HEK293 (cell line): Measurements from ENCODE around the gene POLN.

ENCODE experiments used
- CTCF ChIA-PET: fragments of 350-600 bp; formaldehyde crosslinking; extraction: SDS; loops from one replicate; lab custom pipeline; 2021; ENCODE audit warnings: antibody characterized with exemption; lab: Yijun Ruan, JAX
- POLR2A ChIA-PET: fragments of 300-600 bp; formaldehyde crosslinking; extraction: SDS; loops from one replicate; lab custom pipeline; 2020; ENCODE audit warnings: antibody characterized with exemption, inconsistent platforms; lab: Yijun Ruan, JAX
- H3K27ac ChIP-seq: fragments of 200-500 bp; sonication (Bioruptor generic); 2 replicates; pipeline ENCODE4 v1.5.1; 2014; ENCODE audit warnings: low read depth, low read length, control low read depth, inconsistent platforms; ENCODE audit errors: extremely low read depth
- H3K36me3 ChIP-seq, 2 experiments: fragments of 200-500 bp in 1 of 2; sonication (Bioruptor generic) in 1 of 2; 1 replicate in 1 of 2; 2 replicates in 1 of 2; pipeline ENCODE4 v1.5.1; 2014 to 2017; ENCODE audit warnings: inconsistent platforms in 2 of 2, low read length in 2 of 2; ENCODE audit not compliant: control insufficient read depth in 2 of 2, insufficient read depth in 1 of 2
- H3K4me1 ChIP-seq: fragments of 200-500 bp; sonication (Bioruptor generic); 2 replicates; pipeline ENCODE4 v1.5.1; 2014; ENCODE audit warnings: mild to moderate bottlenecking, low read length, inconsistent platforms; ENCODE audit not compliant: control insufficient read depth, insufficient read depth
- H3K4me3 ChIP-seq: 2 replicates; pipeline ENCODE4 v1.5.1; 2011; ENCODE audit warnings: low read depth, mild to moderate bottlenecking, control low read depth, low read length, moderate library complexity
- H3K9me3 ChIP-seq: fragments of 200-500 bp; sonication (Bioruptor generic); 2 replicates; pipeline ENCODE4 v1.5.1; 2014; ENCODE audit warnings: low read depth, low read length, inconsistent platforms; ENCODE audit not compliant: control insufficient read depth, insufficient read depth
- GLIS1 ChIP-seq: fragments of 450-650 bp; formaldehyde crosslinking; IDR thresholded peaks from 2 replicates; pipeline ENCODE4 v1.5.1; 2016; ENCODE audit warnings: missing biosample characterization, missing genetic modification characterization
- GLIS2 ChIP-seq: fragments of 450-650 bp; formaldehyde crosslinking; IDR thresholded peaks from 2 replicates; pipeline ENCODE4 v1.5.1; 2016; ENCODE audit warnings: missing biosample characterization, missing genetic modification characterization
- KLF1 ChIP-seq: fragments of 450-650 bp; formaldehyde crosslinking; IDR thresholded peaks from 2 replicates; pipeline ENCODE4 v1.5.1; 2016; ENCODE audit warnings: missing biosample characterization, missing genetic modification characterization
- KLF16 ChIP-seq: fragments of 450-650 bp; formaldehyde crosslinking; IDR thresholded peaks from 2 replicates; pipeline ENCODE4 v1.5.1; 2017; ENCODE audit warnings: missing biosample characterization, missing genetic modification characterization
- PRDM1 ChIP-seq: fragments of 450-650 bp; formaldehyde crosslinking; IDR thresholded peaks from 2 replicates; pipeline ENCODE4; 2016; ENCODE audit warnings: missing biosample characterization, missing genetic modification characterization
- ZBTB1 ChIP-seq: fragments of 450-650 bp; formaldehyde crosslinking; IDR thresholded peaks from 2 replicates; pipeline ENCODE4 v1.5.1; 2016; ENCODE audit warnings: missing biosample characterization, missing genetic modification characterization
- ZBTB7A ChIP-seq: fragments of 450-650 bp; formaldehyde crosslinking; IDR thresholded peaks from 2 replicates; pipeline ENCODE4 v1.5.1; 2016; ENCODE audit warnings: low read depth, missing biosample characterization, missing genetic modification characterization
- ZBTB8A ChIP-seq: fragments of 450-650 bp; formaldehyde crosslinking; IDR thresholded peaks from 2 replicates; pipeline ENCODE4 v1.5.1; 2016; ENCODE audit warnings: missing biosample characterization, missing genetic modification characterization
- ZIC2 ChIP-seq: fragments of 450-650 bp; formaldehyde crosslinking; IDR thresholded peaks from 2 replicates; pipeline ENCODE4 v1.5.1; 2016; ENCODE audit warnings: missing biosample characterization, missing genetic modification characterization
- ZNF132 ChIP-seq: fragments of 450-650 bp; formaldehyde crosslinking; IDR thresholded peaks from 2 replicates; pipeline ENCODE4 v1.5.1; 2017; ENCODE audit warnings: missing biosample characterization, missing genetic modification characterization, borderline replicate concordance
- ZNF335 ChIP-seq: fragments of 450-650 bp; formaldehyde crosslinking; conservative IDR thresholded peaks from 2 replicates; pipeline ENCODE4 v1.5.1; 2016; ENCODE audit warnings: missing biosample characterization, missing genetic modification characterization
- ZNF394 ChIP-seq: fragments of 450-650 bp; formaldehyde crosslinking; IDR thresholded peaks from 2 replicates; pipeline ENCODE4 v1.5.1; 2016; ENCODE audit warnings: missing biosample characterization, missing genetic modification characterization, mild to moderate bottlenecking, moderate library complexity, borderline replicate concordance
- ZNF624 ChIP-seq: fragments of 450-650 bp; formaldehyde crosslinking; IDR thresholded peaks from 2 replicates; pipeline ENCODE4 v1.5.1; 2017; ENCODE audit warnings: missing biosample characterization, missing genetic modification characterization
- ZNF707 ChIP-seq: fragments of 450-650 bp; formaldehyde crosslinking; IDR thresholded peaks from 2 replicates; pipeline ENCODE4 v1.5.1; 2016; ENCODE audit warnings: missing biosample characterization, missing genetic modification characterization
- TF ChIP-seq, protein P1 (sequence below): fragments of 450-650 bp; formaldehyde crosslinking; optimal IDR thresholded peaks from 2 replicates; pipeline ENCODE3; 2016; ENCODE audit warnings: missing biosample characterization, mild to moderate bottlenecking, missing genetic modification characterization
- TF ChIP-seq, protein P2 (sequence below): fragments of 450-650 bp; formaldehyde crosslinking; IDR thresholded peaks from 2 replicates; pipeline ENCODE4 v1.5.1; 2016; ENCODE audit warnings: missing biosample characterization, missing genetic modification characterization
- TF ChIP-seq, protein P3 (sequence below): fragments of 450-650 bp; IDR thresholded peaks from 2 replicates; pipeline ENCODE4 v1.5.1; 2018; ENCODE audit warnings: missing biosample characterization, missing genetic modification characterization
- TF ChIP-seq, protein P4 (sequence below): fragments of 450-650 bp; formaldehyde crosslinking; IDR thresholded peaks from 2 replicates; pipeline ENCODE4 v1.5.1; 2016; ENCODE audit warnings: missing biosample characterization, missing genetic modification characterization
- TF ChIP-seq, protein P5 (sequence below): fragments of 450-650 bp; formaldehyde crosslinking; IDR thresholded peaks from 2 replicates; pipeline ENCODE4 v1.5.1; 2016; ENCODE audit warnings: missing biosample characterization, missing genetic modification characterization

The POLN gene

DNA sequence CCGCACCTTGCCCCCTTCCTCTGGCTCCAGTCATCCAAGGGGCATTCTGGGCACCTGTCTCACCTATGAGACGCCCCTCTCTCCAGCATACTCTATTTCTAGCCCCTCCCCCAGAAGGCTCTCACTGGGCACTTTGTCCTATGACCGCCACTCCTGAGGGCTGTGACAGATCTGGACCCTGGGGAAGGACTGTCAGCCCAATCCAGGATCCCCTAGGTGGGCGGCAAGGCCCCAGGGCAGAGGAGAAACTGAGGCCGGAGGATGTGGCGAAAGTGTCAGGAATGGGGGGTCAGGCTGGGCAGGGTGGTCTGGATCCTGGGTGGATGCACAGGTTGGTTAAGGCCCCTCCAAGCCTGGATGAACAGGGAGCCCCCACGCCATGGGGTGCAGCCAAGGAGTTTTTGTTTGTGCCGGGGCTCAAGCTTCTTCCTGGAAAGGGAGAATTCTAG, 198.9 kb downstream of the POLN start:
- Histone ChIP-seq H3K27ac (no peak overlapping the region), H3K36me3 (peaks cover 0 to 6% of the 10 kb centered on the region in 2 experiments; a peak in 1 of 3 replicates), H3K4me1 (no peaks in the 10 kb centered on the region), H3K9me3 (no peaks in the 10 kb centered on the region), H3K4me3 (no peak overlapping the region)
- ChIA-PET CTCF (no interaction called here), POLR2A (no interaction called here)
- TF ChIP-seq ZNF335 (tag by site-specific recombination) (peak; percentile 61; the same call in 1 of the 2 replicates), ZBTB7A (tag by site-specific recombination) (no peak)
- TF ChIP-seq, all 188 proteins: peak for 1

DNA sequence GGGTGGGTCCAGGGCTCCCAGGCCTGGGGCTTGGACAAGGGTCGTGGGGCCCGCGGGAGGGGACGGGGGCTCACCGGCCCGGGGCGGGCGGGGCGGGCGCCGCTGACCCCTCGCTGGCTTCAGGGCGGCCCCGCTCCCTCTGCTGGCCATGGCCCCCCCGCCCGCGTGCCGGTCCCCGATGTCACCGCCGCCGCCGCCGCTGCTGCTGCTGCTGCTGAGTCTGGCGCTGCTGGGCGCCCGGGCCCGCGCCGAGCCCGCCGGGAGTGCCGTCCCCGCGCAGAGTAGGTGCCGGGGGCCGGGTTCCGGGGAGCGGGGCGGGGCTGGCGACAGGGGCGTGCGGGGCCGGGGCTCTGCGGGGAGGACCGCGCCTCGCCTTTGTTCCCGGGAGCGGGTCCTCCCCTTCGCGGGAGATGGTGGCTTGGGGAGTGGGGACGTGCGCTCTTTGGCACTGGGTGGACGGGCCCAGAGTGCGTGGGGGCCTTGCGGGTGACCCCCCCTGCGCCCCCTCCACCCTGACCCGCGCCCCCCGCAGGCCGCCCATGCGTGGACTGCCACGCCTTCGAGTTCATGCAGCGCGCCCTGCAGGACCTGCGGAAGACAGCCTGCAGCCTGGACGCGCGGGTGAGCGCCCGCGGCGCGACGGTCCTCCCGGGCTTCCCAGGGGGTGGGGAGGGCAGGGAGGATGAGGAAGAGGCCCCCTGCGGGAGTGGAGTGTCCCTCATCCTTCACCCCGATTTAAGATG, 199.5 kb downstream of the POLN start:
- Histone ChIP-seq H3K4me1 (no peaks in the 10 kb centered on the region), H3K4me3 (peak overlapping the region; percentile 74), H3K36me3 (peaks cover 0 to 6% of the 10 kb centered on the region in 2 experiments; a peak in 1 of 3 replicates), H3K27ac (no peak overlapping the region), H3K9me3 (no peaks in the 10 kb centered on the region)
- TF ChIP-seq, protein P1, sequence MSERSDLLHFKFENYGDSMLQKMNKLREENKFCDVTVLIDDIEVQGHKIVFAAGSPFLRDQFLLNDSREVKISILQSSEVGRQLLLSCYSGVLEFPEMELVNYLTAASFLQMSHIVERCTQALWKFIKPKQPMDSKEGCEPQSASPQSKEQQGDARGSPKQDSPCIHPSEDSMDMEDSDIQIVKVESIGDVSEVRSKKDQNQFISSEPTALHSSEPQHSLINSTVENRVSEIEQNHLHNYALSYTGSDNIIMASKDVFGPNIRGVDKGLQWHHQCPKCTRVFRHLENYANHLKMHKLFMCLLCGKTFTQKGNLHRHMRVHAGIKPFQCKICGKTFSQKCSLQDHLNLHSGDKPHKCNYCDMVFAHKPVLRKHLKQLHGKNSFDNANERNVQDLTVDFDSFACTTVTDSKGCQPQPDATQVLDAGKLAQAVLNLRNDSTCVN (tag by site-specific recombination), result peak; percentile 16
- TF ChIP-seq ZNF132, result no peak
- peak; percentile 74 for TF ChIP-seq GLIS2
- TF ChIP-seq, protein P2, sequence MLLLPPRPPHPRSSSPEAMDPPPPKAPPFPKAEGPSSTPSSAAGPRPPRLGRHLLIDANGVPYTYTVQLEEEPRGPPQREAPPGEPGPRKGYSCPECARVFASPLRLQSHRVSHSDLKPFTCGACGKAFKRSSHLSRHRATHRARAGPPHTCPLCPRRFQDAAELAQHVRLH (tag by site-specific recombination), result no peak
- 0 out of 2 replicates have a peak, but pooled peaks have one; percentile 27 for TF ChIP-seq KLF1 (tag by site-specific recombination)
- TF ChIP-seq ZNF624 (tag by site-specific recombination), result no peak
- TF ChIP-seq ZNF394 (tag by site-specific recombination), result no peak
- TF ChIP-seq, protein P3, sequence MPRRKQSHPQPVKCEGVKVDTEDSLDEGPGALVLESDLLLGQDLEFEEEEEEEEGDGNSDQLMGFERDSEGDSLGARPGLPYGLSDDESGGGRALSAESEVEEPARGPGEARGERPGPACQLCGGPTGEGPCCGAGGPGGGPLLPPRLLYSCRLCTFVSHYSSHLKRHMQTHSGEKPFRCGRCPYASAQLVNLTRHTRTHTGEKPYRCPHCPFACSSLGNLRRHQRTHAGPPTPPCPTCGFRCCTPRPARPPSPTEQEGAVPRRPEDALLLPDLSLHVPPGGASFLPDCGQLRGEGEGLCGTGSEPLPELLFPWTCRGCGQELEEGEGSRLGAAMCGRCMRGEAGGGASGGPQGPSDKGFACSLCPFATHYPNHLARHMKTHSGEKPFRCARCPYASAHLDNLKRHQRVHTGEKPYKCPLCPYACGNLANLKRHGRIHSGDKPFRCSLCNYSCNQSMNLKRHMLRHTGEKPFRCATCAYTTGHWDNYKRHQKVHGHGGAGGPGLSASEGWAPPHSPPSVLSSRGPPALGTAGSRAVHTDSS (tag by site-specific recombination), result peak; percentile 44; the same call in 1 of the 2 replicates
- TF ChIP-seq ZNF707 (tag by site-specific recombination), result no peak
- no peak for TF ChIP-seq PRDM1
- peak; percentile 57 for TF ChIP-seq GLIS1 (tag by site-specific recombination)
- TF ChIP-seq, protein P4, sequence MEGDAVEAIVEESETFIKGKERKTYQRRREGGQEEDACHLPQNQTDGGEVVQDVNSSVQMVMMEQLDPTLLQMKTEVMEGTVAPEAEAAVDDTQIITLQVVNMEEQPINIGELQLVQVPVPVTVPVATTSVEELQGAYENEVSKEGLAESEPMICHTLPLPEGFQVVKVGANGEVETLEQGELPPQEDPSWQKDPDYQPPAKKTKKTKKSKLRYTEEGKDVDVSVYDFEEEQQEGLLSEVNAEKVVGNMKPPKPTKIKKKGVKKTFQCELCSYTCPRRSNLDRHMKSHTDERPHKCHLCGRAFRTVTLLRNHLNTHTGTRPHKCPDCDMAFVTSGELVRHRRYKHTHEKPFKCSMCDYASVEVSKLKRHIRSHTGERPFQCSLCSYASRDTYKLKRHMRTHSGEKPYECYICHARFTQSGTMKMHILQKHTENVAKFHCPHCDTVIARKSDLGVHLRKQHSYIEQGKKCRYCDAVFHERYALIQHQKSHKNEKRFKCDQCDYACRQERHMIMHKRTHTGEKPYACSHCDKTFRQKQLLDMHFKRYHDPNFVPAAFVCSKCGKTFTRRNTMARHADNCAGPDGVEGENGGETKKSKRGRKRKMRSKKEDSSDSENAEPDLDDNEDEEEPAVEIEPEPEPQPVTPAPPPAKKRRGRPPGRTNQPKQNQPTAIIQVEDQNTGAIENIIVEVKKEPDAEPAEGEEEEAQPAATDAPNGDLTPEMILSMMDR, result 0 out of 2 replicates have a peak, but pooled peaks have one; percentile 12
- peak; percentile 85 for TF ChIP-seq ZIC2 (tag by site-specific recombination)
- TF ChIP-seq, protein P5, sequence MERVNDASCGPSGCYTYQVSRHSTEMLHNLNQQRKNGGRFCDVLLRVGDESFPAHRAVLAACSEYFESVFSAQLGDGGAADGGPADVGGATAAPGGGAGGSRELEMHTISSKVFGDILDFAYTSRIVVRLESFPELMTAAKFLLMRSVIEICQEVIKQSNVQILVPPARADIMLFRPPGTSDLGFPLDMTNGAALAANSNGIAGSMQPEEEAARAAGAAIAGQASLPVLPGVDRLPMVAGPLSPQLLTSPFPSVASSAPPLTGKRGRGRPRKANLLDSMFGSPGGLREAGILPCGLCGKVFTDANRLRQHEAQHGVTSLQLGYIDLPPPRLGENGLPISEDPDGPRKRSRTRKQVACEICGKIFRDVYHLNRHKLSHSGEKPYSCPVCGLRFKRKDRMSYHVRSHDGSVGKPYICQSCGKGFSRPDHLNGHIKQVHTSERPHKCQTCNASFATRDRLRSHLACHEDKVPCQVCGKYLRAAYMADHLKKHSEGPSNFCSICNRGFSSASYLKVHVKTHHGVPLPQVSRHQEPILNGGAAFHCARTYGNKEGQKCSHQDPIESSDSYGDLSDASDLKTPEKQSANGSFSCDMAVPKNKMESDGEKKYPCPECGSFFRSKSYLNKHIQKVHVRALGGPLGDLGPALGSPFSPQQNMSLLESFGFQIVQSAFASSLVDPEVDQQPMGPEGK (tag by site-specific recombination), result peak; percentile 27; the same call in 1 of the 2 replicates
- TF ChIP-seq ZBTB8A (tag by site-specific recombination), result 0 out of 2 replicates have a peak, but pooled peaks have one; percentile 43
- no peak for TF ChIP-seq ZBTB1 (tag by site-specific recombination)
- peak; percentile 71; the same call in 1 of the 2 replicates for TF ChIP-seq ZNF335 (tag by site-specific recombination)
- TF ChIP-seq KLF16 (tag by site-specific recombination), result no peak
- CTCF ChIA-PET, result no interaction called here
- POLR2A ChIA-PET, result no interaction called here
